HEK293T (cell line): ENCODE data around the gene TAL1.

Source experiments
- CTCF ChIA-PET: fragments of 350-600 bp; formaldehyde crosslinking; extraction: SDS; loops from one replicate; lab custom pipeline; 2021; ENCODE audit warnings: antibody characterized with exemption, inconsistent platforms; lab: Yijun Ruan, JAX
- POLR2A ChIA-PET: fragments of 350-600 bp; formaldehyde crosslinking; extraction: SDS; loops from one replicate; lab custom pipeline; 2020; ENCODE audit warnings: antibody characterized with exemption, inconsistent platforms; lab: Yijun Ruan, JAX
- DNase-seq: peaks from one replicate; pipeline ENCODE4 v3.0.0; 2012; ENCODE audit warnings: mixed read lengths; ENCODE audit errors: extremely low spot score
- ARNT ChIP-seq: fragments of 450-650 bp; IDR thresholded peaks from 2 replicates; pipeline ENCODE4 v1.6.1; 2017; ENCODE audit warnings: mild to moderate bottlenecking
- BHLHE40 ChIP-seq: fragments of 450-650 bp; IDR thresholded peaks from 2 replicates; pipeline ENCODE4 v1.6.1; 2016; ENCODE audit warnings: mild to moderate bottlenecking, moderate library complexity, borderline replicate concordance
- CTBP1 ChIP-seq: fragments of 450-650 bp; IDR thresholded peaks from 2 replicates; pipeline ENCODE4 v1.6.1; 2016; ENCODE audit warnings: borderline replicate concordance
- ELF4 ChIP-seq: fragments of 450-650 bp; IDR thresholded peaks from 2 replicates; pipeline ENCODE4 v1.6.1; 2017; ENCODE audit warnings: antibody characterized with exemption
- FOXA1 ChIP-seq: fragments of 450-650 bp; IDR thresholded peaks from 2 replicates; pipeline ENCODE4 v1.6.1; 2016; ENCODE audit warnings: mild to moderate bottlenecking
- FOXK2 ChIP-seq: fragments of 450-650 bp; IDR thresholded peaks from 2 replicates; pipeline ENCODE4 v1.6.1; 2016; ENCODE audit warnings: mild to moderate bottlenecking
- FOXM1 ChIP-seq: fragments of 450-650 bp; IDR thresholded peaks from 2 replicates; pipeline ENCODE4 v1.6.1; 2017; ENCODE audit warnings: mild to moderate bottlenecking, borderline replicate concordance
- HDGF ChIP-seq: fragments of 450-650 bp; IDR thresholded peaks from 2 replicates; pipeline ENCODE4 v1.6.1; 2017; ENCODE audit warnings: antibody characterized with exemption, borderline replicate concordance
- L3MBTL2 ChIP-seq: fragments of 450-650 bp; conservative IDR thresholded peaks from 2 replicates; pipeline ENCODE4 v1.6.1; 2016; ENCODE audit warnings: mild to moderate bottlenecking
- LEF1 ChIP-seq: fragments of 450-650 bp; IDR thresholded peaks from 2 replicates; pipeline ENCODE4 v1.6.1; 2017; ENCODE audit warnings: mild to moderate bottlenecking, borderline replicate concordance
- NFRKB ChIP-seq: fragments of 450-650 bp; IDR thresholded peaks from 2 replicates; pipeline ENCODE4 v1.6.1; 2016; ENCODE audit warnings: mild to moderate bottlenecking, moderate library complexity
- SP1 ChIP-seq: fragments of 450-650 bp; IDR thresholded peaks from 2 replicates; pipeline ENCODE4 v1.6.1; 2017
- SUZ12 ChIP-seq: fragments of 450-650 bp; IDR thresholded peaks from 2 replicates; pipeline ENCODE4 v1.6.1; 2016; ENCODE audit warnings: mild to moderate bottlenecking
- TARDBP ChIP-seq: fragments of 450-650 bp; IDR thresholded peaks from 2 replicates; pipeline ENCODE4 v1.6.1; 2016
- ZNF384 ChIP-seq: fragments of 450-650 bp; IDR thresholded peaks from 2 replicates; pipeline ENCODE4 v1.6.1; 2016
- TF ChIP-seq, protein P1 (sequence below): fragments of 450-650 bp; IDR thresholded peaks from 2 replicates; pipeline ENCODE4 v1.6.1; 2016

Gene TAL1

GRCh38 chr1:47230692-47231300 lies 1.2 kb downstream of the TAL1 start:
- TF ChIP-seq FOXA1 (no peak), BHLHE40 (no peak), FOXM1 (no peak), NFRKB (no peak), SP1 (no peak), CTBP1 (no peak), ARNT (no peak), L3MBTL2 (no peak), SUZ12 (no peak), HDGF (no peak), FOXK2 (no peak), ZNF384 (no peak), ELF4 (no peak), TARDBP (no peak), LEF1 (no peak)
- TF ChIP-seq, protein P1, sequence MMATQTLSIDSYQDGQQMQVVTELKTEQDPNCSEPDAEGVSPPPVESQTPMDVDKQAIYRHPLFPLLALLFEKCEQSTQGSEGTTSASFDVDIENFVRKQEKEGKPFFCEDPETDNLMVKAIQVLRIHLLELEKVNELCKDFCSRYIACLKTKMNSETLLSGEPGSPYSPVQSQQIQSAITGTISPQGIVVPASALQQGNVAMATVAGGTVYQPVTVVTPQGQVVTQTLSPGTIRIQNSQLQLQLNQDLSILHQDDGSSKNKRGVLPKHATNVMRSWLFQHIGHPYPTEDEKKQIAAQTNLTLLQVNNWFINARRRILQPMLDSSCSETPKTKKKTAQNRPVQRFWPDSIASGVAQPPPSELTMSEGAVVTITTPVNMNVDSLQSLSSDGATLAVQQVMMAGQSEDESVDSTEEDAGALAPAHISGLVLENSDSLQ: no peak
- POLR2A ChIA-PET: no interaction called here
- CTCF ChIA-PET: no interaction called here
- DNase-seq: no peak

DNA sequence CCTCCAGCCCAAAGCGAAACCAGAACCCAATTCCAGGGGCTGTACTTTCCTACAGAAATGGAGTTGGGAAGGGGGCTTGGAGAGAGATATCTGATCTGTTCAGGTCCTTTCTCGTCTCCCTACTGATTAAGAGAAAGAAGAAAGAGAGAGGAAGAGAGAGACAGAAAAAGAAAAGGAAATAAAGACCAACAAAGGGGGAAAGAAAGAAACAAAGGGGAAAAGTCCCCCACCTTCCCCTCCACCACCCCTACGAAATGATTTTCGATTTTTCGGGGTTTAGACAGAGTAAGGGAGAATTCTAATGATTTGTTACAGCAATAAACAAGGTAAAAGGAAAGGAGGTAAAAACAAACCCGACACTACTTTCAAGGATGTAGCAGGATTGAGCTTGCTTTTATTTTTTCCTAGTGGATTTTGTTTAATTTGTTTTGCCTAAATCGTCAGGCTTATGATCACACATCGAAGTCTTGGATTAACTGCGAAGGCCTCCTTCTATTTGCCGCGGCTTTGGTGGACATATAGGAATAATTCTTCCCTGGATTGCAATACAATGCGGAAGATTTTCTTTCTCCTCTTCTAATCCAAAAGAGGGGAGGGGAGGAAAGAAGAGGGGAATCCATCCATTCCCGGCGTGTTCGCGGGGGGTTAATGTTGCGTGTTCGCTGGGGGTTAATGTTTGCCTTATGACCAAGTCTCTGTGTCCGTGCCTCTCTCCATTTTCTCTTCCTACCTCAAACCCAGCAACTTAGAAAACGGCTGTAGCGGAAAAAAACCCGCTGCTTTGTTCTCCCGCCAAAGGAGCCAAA lies 1.9 kb downstream of the TAL1 start:
- ChIA-PET CTCF (no interaction called here), POLR2A (interaction anchor here (1.5 kb wide), 1 partner anchor 84 kb away, joined by 4 read pairs; the partner anchor contains the start of gene STIL)
- no peak for DNase-seq
- no peak for TF ChIP-seq NFRKB
- no peak for TF ChIP-seq ZNF384

- TF ChIP-seq LEF1: no peak
- TF ChIP-seq SP1: no peak
- TF ChIP-seq, protein P1: no peak
- TF ChIP-seq FOXM1: no peak
- TF ChIP-seq ZNF384: no peak
- DNase-seq: no peak
- ChIA-PET CTCF (no interaction called here), POLR2A (interaction anchor here (1.5 kb wide), 1 partner anchor 85 kb away, joined by 4 read pairs; the partner anchor contains the start of gene STIL)
Measured at GRCh38 chr1:47229031-47229885, 2.8 kb downstream of the TAL1 start.

DNA sequence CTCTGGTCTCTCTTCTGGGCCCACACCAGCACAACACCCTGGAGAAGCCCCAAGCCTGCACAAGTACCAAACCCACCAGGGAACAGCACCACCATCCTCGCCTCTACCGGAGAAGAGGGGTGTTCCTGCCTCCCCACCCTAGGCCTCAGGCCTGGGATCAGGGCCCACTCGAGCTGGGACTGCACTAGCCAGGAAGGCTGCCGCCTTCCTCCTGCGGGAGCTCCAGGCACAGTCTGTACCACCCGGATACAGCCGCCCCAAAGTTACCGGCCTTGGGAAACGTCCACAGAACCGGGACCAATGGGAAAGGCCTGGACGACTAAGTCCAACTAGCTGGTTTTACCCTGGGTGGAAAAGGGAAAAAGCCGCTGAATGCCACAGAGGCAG lies 3.4 kb downstream of the TAL1 start:
- ChIA-PET CTCF (no interaction called here), POLR2A (interaction anchor here (1.5 kb wide), 1 partner anchor 85 kb away, joined by 4 read pairs; the partner anchor contains the start of gene STIL)
- DNase-seq: no peak
- TF ChIP-seq LEF1 (no peak), FOXK2 (no peak), L3MBTL2 (no peak), BHLHE40 (no peak), ARNT (no peak), HDGF (no peak), SUZ12 (no peak), ZNF384 (no peak), FOXA1 (no peak), CTBP1 (no peak), FOXM1 (no peak), SP1 (no peak), TARDBP (no peak)
- TF ChIP-seq, protein P1: no peak

DNA sequence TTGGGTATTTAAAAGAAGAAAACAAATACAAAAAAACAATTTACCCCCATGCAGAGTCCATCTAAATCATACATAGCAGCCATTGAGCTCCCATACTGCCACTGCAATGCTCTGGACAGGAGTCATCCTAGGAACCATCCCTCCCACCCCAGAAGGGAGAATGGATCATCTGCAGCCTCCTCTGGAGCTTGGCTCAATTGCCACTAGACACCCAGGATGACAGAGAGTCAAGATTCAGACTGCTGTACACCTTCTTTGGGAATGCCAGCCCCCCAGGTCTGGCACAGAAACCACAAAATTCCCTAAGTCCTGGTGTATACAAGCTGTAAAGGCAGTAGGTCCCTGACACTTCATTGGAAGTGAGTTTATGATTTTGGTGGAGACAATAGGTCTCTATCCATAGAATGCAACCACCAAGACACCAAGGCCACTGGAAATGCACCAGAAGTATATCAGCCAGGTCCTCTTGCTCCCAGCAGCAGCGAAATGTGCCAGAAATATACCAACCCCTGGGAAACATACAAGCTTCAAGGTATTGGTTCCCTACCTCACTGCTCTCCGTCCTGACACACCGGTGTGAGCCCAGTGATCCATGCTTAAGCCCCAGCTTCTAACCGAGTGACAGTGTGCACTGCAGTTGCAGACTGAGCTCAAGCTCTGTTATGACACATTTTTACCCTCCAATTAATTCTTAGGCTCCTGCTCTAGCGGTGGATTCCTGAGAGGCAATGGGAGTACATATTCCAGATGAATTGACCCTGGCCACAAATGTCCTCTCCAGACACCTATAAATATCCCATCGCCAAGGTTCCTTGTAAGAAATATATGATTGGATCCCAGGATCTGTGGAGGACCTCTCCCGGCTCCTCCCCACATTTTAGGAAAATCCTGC lies 4.4 kb downstream of the TAL1 start:
- no peak for TF ChIP-seq LEF1
- TF ChIP-seq L3MBTL2: no peak
- no peak for TF ChIP-seq FOXM1
- TF ChIP-seq TARDBP: no peak
- no peak for TF ChIP-seq BHLHE40
- no peak for TF ChIP-seq CTBP1
- TF ChIP-seq SP1: no peak
- no peak for TF ChIP-seq FOXA1
- TF ChIP-seq, protein P1: no peak
- TF ChIP-seq ZNF384: no peak
- TF ChIP-seq ELF4: no peak
- no peak for TF ChIP-seq NFRKB
- TF ChIP-seq HDGF: no peak
- no peak for TF ChIP-seq FOXK2
- no peak for TF ChIP-seq SUZ12
- TF ChIP-seq ARNT: no peak
- DNase-seq: no peak
- ChIA-PET CTCF (interaction anchor here (1.3 kb wide), 1 partner anchor 34 kb away, joined by 3 read pairs; no protein-coding TSS in a partner anchor), POLR2A (interaction anchor here (0.6 to 1.3 kb wide), 2 partner anchors 106 to 1939 kb away, joined by 3 read pairs; partner anchors contain the start of gene CMPK1)
